K562 (cell line): ENCODE data around the gene GYPC. TPM values are rescaled to one million over a fixed set of nuclear protein-coding genes. Genes with fewer than 3 reads are reported as not detected.

ENCODE experiments used
- ATAC-seq: fragments of 200-7000 bp; cut with Tn5 transposase; 3 replicates; pipeline ENCODE4 v1.9.1; 2020; ENCODE audit warnings: moderate library complexity
- BruUV-seq: library from RNA; stranded (reverse); fragments of 400-500 nt; replicated peaks from 2 replicates; lab custom pipeline; 2021; lab: Mats Ljungman, UMichigan
- CTCF ChIA-PET: fragments of 300-600 bp; formaldehyde crosslinking; extraction: SDS; loops from one replicate; lab custom pipeline; 2021; ENCODE audit warnings: low intra/inter-chr PET ratio; lab: Yijun Ruan, JAX
- POLR2A ChIA-PET: fragments of 300-600, 350-650 bp; sonication (Branson Sonifier 250); formaldehyde crosslinking; extraction: SDS; loops from one replicate; lab custom pipeline; 2021; ENCODE audit warnings: antibody characterized with exemption, inconsistent platforms; lab: Yijun Ruan, JAX
- DNase-seq, 4 experiments: peaks; one replicate each; pipeline versions ENCODE4 v3.0.0 to v3.0.0-alpha.2; 2011 to 2018; ENCODE audit warnings: low spot score in 3 of 4, mixed read lengths in 3 of 4; ENCODE audit errors: extremely low read depth in 1 of 4
- FAIRE-seq: peaks from 2 replicates; lab custom pipeline; 2011; peaks lifted over from hg19 to GRCh38; lab: Jason Lieb, UNC
- H2AFZ ChIP-seq: 2 replicates; pipeline ENCODE4 v1.6.0; 2011; ENCODE audit warnings: low read depth, low read length, control low read depth, inconsistent platforms
- H3K27ac ChIP-seq: fragments of 200-600 bp; 3 replicates; pipeline ENCODE4 v1.8.0; 2011; ENCODE audit warnings: low read depth, mild to moderate bottlenecking, control low read depth, inconsistent platforms, low read length, moderate library complexity, mixed read lengths; ENCODE audit errors: extremely low read depth
- H3K27me3 ChIP-seq, 2 experiments: fragments of 300-600 bp in 1 of 2; 2 replicates in 1 of 2; 3 replicates in 1 of 2; pipeline versions ENCODE4 v1.6.0 to v1.8.0; 2011; ENCODE audit warnings: inconsistent platforms in 2 of 2, low read length in 2 of 2, mild to moderate bottlenecking in 1 of 2, mixed read lengths in 1 of 2, moderate library complexity in 1 of 2; ENCODE audit not compliant: control insufficient read depth in 2 of 2, insufficient read depth in 2 of 2
- H3K36me3 ChIP-seq: fragments of 300-600 bp; 3 replicates; pipeline ENCODE4 v1.8.0; 2011; ENCODE audit warnings: mild to moderate bottlenecking, low read length, inconsistent platforms; ENCODE audit not compliant: control insufficient read depth, insufficient read depth
- H3K4me1 ChIP-seq, 2 experiments: fragments of 200-600 bp in 1 of 2; replicated peaks in 1 of 2; 2 replicates in 1 of 2; 3 replicates in 1 of 2; pipeline versions ENCODE4 v1.5.1 to v1.8.0; 2011; ENCODE audit warnings: inconsistent platforms in 2 of 2, low read length in 2 of 2, mild to moderate bottlenecking in 1 of 2, mixed read lengths in 1 of 2, moderate library complexity in 1 of 2; ENCODE audit not compliant: control insufficient read depth in 2 of 2, insufficient read depth in 2 of 2
- H3K4me2 ChIP-seq: 2 replicates; pipeline ENCODE4 v1.6.1; 2011; ENCODE audit warnings: low read length, control low read depth, inconsistent platforms, mixed read lengths; ENCODE audit not compliant: insufficient read depth
- H3K4me3 ChIP-seq: fragments of 200-600 bp; sonication (generic), shearing (Covaris generic); 2 replicates; pipeline ENCODE4 v1.5.1; 2016; ENCODE audit warnings: control low read depth, inconsistent platforms
- H3K79me2 ChIP-seq: fragments of 200-600 bp; 3 replicates; pipeline ENCODE4 v1.8.0; 2011; ENCODE audit warnings: low read length, inconsistent platforms; ENCODE audit not compliant: control insufficient read depth, insufficient read depth
- H3K9ac ChIP-seq, 2 experiments: 2 replicates each; pipeline versions ENCODE4 v1.6.0 to v1.6.1; 2011; ENCODE audit warnings: low read depth in 2 of 2, low read length in 2 of 2, control low read depth in 1 of 2, inconsistent platforms in 1 of 2, mild to moderate bottlenecking in 1 of 2, mixed read lengths in 1 of 2; ENCODE audit not compliant: insufficient read depth in 1 of 2
- H3K9me1 ChIP-seq: one replicate; pipeline ENCODE4 v1.6.0; 2011; ENCODE audit warnings: inconsistent platforms, mild to moderate bottlenecking, low read length, moderate library complexity; ENCODE audit not compliant: control insufficient read depth, insufficient read depth
- H3K9me3 ChIP-seq: replicated peaks from 2 replicates; pipeline ENCODE4 v1.5.1; 2011; ENCODE audit warnings: low read depth, low read length, inconsistent platforms; ENCODE audit not compliant: control insufficient read depth, insufficient read depth
- H4K20me1 ChIP-seq: replicated peaks from 2 replicates; pipeline ENCODE4 v1.6.1; 2011; ENCODE audit warnings: low read length, inconsistent platforms, mixed read lengths; ENCODE audit not compliant: control insufficient read depth, insufficient read depth
- ATF3 ChIP-seq, 2 experiments: fragments of 450-650 bp in 1 of 2; sonication (generic) in 1 of 2; formaldehyde crosslinking in 1 of 2; IDR thresholded peaks in 1 of 2; conservative IDR thresholded peaks in 1 of 2; 2 replicates each; pipeline versions ENCODE4 v1.6.1 to v1.8.1; 2016 to 2023; ENCODE audit warnings: mild to moderate bottlenecking in 2 of 2, moderate library complexity in 2 of 2, inconsistent platforms in 1 of 2, missing genetic modification reagents in 1 of 2
- CBX5 ChIP-seq: IDR thresholded peaks from 2 replicates; pipeline ENCODE4 v1.6.1; 2014; ENCODE audit warnings: low read depth, borderline replicate concordance
- CCNT2 ChIP-seq: IDR thresholded peaks from 2 replicates; pipeline ENCODE4 v1.6.1; 2011; ENCODE audit warnings: borderline replicate concordance, low read depth, mild to moderate bottlenecking, moderate library complexity, mixed read lengths, low read length; ENCODE audit not compliant: insufficient read length; ENCODE audit errors: extremely low read depth
- CTBP1 ChIP-seq: fragments of 450-650 bp; IDR thresholded peaks from 2 replicates; pipeline ENCODE4 v1.6.1; 2016; ENCODE audit warnings: borderline replicate concordance
- SRSF1 ChIP-seq: fragments of 200-400 bp; formaldehyde crosslinking; IDR thresholded peaks from 2 replicates; pipeline ENCODE4 v1.6.1; 2017; ENCODE audit warnings: mild to moderate bottlenecking, low read depth, low read length, moderate library complexity
- ZNF274 ChIP-seq: IDR thresholded peaks from 2 replicates; pipeline ENCODE4 v1.6.1; 2011; ENCODE audit warnings: low read depth, mild to moderate bottlenecking, low read length, moderate library complexity, borderline replicate concordance
- ZNF740 ChIP-seq, 3 experiments: fragments of 200-800 bp in 1 of 3; sonication (Bioruptor generic) in 1 of 3; sonication (generic) in 1 of 3; formaldehyde crosslinking in 1 of 3; IDR thresholded peaks; 2 replicates each; pipeline versions ENCODE4 v1.6.1 to v1.8.0; 2016 to 2022; ENCODE audit warnings: mild to moderate bottlenecking in 2 of 3, missing compliant biosample characterization in 2 of 3, missing genetic modification characterization in 2 of 3, missing genetic modification reagents in 1 of 3
- WGBS: fragments of 100-300 bp; shearing (Covaris generic); methylation state at CpG from one replicate; pipeline ENCODE4 v1.1.6; 2016; ENCODE audit warnings: low coverage, mixed read lengths; ENCODE audit not compliant: insufficient coverage; ENCODE audit errors: missing lambda C conversion rate; 5-methylcytosine and 5-hydroxymethylcytosine counted together
- in situ Hi-C: fragments of 300-500 bp; cut with MboI; formaldehyde crosslinking; loops from 4 replicates; pipeline ENCODE4 v1.15.0; 2018; ENCODE audit warnings: inconsistent platforms, mixed read lengths
- intact Hi-C: fragments of 100-400 bp; cut with micrococcal nuclease; formaldehyde crosslinking; loops from 2 replicates; pipeline ENCODE4 v1.14.2; 2022
- polyA plus RNA-seq, 8 experiments: library from polyadenylated mRNA; depleted of rRNA in 4 of 8; stranded (reverse) in 5 of 8; unstranded in 3 of 8; fragments of >200 nt; fragmentation: Nextera tagmentation in 2 of 8; fragmentation: Illumina TruSeq in 1 of 8; extraction: Ambion mirVana in 2 of 8; extraction: Trizol in 1 of 8; gene quantifications; 2 replicates each; pipeline versions ENCODE4 v1.2.1 to v1.2.3, GENCODE V29; 2011 to 2014; ENCODE audit warnings: inconsistent platforms in 1 of 8, missing spikeins in 1 of 8
- total RNA-seq, 7 experiments: library from RNA; depleted of rRNA in 6 of 7; stranded (reverse); fragments of >200 nt in 6 of 7; fragmentation: Illumina TruSeq in 2 of 7; extraction: Trizol in 2 of 7; gene quantifications; 2 replicates each; pipeline versions ENCODE4 v1.2.1 to v1.2.3, GENCODE V29; 2011 to 2021; ENCODE audit warnings: low replicate concordance in 1 of 7

The GYPC gene
- total and polyA plus RNA-seq, 9 of the 15 experiments (the other 6 are each of a cell fraction or from before 2014, with no cell fraction given), result 50.6 to 282 (median 194) TPM

GRCh38 chr2:126649101-126649500, 6.9 kb upstream of the GYPC start:
- BruUV-seq, result no TSS peak
- peak; percentile 64 for TF ChIP-seq ATF3 (IDR thresholded peaks at IDR 0.05)
- TF ChIP-seq ATF3 (CRISPR knock-in tag; conservative IDR thresholded peaks at IDR 0.05), result no peak
- no peak for TF ChIP-seq CCNT2
- H3K9me1 ChIP-seq, result no peaks in the 10 kb centered on the region
- ChIA-PET CTCF (no interaction called here), POLR2A (interaction anchor here (1.1 kb wide), 1 partner anchor 10 kb away, joined by 5 read pairs; no protein-coding TSS in a partner anchor)
- H2AFZ ChIP-seq, result no peak overlapping the region
- peak overlapping the region; percentile 1; the same call in 1 of the 2 replicates for H3K4me2 ChIP-seq
- WGBS, result 71% methylated on average over 1 of the region's 1 CpG
- no peaks in the 10 kb centered on the region for H3K36me3 ChIP-seq
- no peaks in the 10 kb centered on the region for H3K79me2 ChIP-seq
- H3K27ac ChIP-seq, result peak overlapping the region; percentile 70; the same call in 2 of the 3 replicates
- no peak overlapping the region for H3K9ac ChIP-seq
- ATAC-seq (no peak), FAIRE-seq (no peak), DNase-seq (no peak)
- in situ Hi-C loops (no loop called here), intact Hi-C loops (loop anchor here (10.0 kb wide), 1 partner anchor 1546 kb away; no protein-coding TSS in a partner anchor)
- H3K9me3 ChIP-seq, result peaks cover 10% of the 10 kb centered on the region; the same call in 1 of the 2 replicates
- no peak overlapping the region for H3K4me3 ChIP-seq
- peaks cover 13 to 79% of the 10 kb centered on the region in 2 experiments for H3K4me1 ChIP-seq
- H4K20me1 ChIP-seq, result no peaks in the 10 kb centered on the region
- no peaks in the 10 kb centered on the region for H3K27me3 ChIP-seq

- BruUV-seq, result no TSS peak
- H3K27ac ChIP-seq, result peak overlapping the region; percentile 49; the same call in 1 of the 3 replicates
- DNase-seq (peak in 3 of 4 experiments; percentile 15 to 83 (median 55)), ATAC-seq (peak; percentile 10), FAIRE-seq (peak; percentile 23)
- no peaks in the 10 kb centered on the region for H3K27me3 ChIP-seq
- in situ Hi-C loops, result no loop called here
- H3K9ac ChIP-seq, result no peak overlapping the region
- ChIA-PET POLR2A (no interaction called here), CTCF (no interaction called here)
- no peaks in the 10 kb centered on the region for H3K9me1 ChIP-seq
- intact Hi-C loops, result no loop called here
- 0 out of 2 replicates have a peak overlapping the region, but pooled peaks have one; percentile 17 for H2AFZ ChIP-seq
- peaks cover 9% of the 10 kb centered on the region for H3K79me2 ChIP-seq
- H3K4me1 ChIP-seq, result peaks cover 24 to 74% of the 10 kb centered on the region in 2 experiments
- H3K4me3 ChIP-seq, result no peak overlapping the region
- H3K4me2 ChIP-seq, result peak overlapping the region; percentile 13; the same call in 1 of the 2 replicates
- H3K9me3 ChIP-seq, result peaks cover 10% of the 10 kb centered on the region; the same call in 1 of the 2 replicates
- no peaks in the 10 kb centered on the region for H3K36me3 ChIP-seq
- no peaks in the 10 kb centered on the region for H4K20me1 ChIP-seq
- WGBS, result 0% methylated on average over 3 of the region's 3 CpGs
- 0 out of 2 replicates have a peak, but pooled peaks have one; percentile 21 for TF ChIP-seq ZNF740 (CRISPR knock-in tag; IDR thresholded peaks at IDR 0.05)
- TF ChIP-seq ZNF740 (tag; IDR thresholded peaks at IDR 0.05), result no peak
- TF ChIP-seq SRSF1, result no peak
- peak; percentile 90 for TF ChIP-seq CTBP1
- peak; percentile 79 for TF ChIP-seq ZNF274
- 0 out of 2 replicates have a peak, but pooled peaks have one; percentile 28 for TF ChIP-seq CBX5
These were observed 5.0 kb upstream of the GYPC start for GRCh38 chr2:126650994-126651393.
